Uterus (tissue), 4 donors: ENCODE data around the gene CIP2A. TPM values are rescaled to one million over a fixed set of nuclear protein-coding genes. Genes with fewer than 3 reads are reported as not detected.
"Not testable (repeated sequence)": the region's sequence is repeated elsewhere in the genome, so short reads cannot be mapped to it uniquely, and the experiment has no call there.

Experiments used
- DNase-seq, 2 donors: peaks; one replicate each; pipeline ENCODE4 v3.0.0-alpha.2; 2019 to 2020
- H3K27ac ChIP-seq, 2 donors: fragments of 200-600 bp; sonication (generic); 1 replicate in 1 of 2; 2 replicates in 1 of 2; pipeline ENCODE4 v1.5.1; 2016 to 2018
- H3K27me3 ChIP-seq, 2 donors: fragments of 200-600 bp; sonication (generic); one replicate each; pipeline ENCODE4 v1.5.1; 2018 to 2019; ENCODE audit warnings: control low read depth in 1 of 2
- H3K36me3 ChIP-seq, 2 donors: fragments of 200-600 bp; sonication (generic); one replicate each; pipeline ENCODE4 v1.5.1; 2019; ENCODE audit warnings: control low read depth in 1 of 2
- H3K4me1 ChIP-seq, 2 donors: fragments of 200-600 bp; sonication (generic); one replicate each; pipeline ENCODE4 v1.5.1; 2018 to 2019; ENCODE audit warnings: control low read depth in 1 of 2
- H3K4me3 ChIP-seq, 2 donors: fragments of 200-600 bp; sonication (generic); 1 replicate in 1 of 2; 2 replicates in 1 of 2; pipeline ENCODE4 v1.5.1; 2018 to 2019; ENCODE audit warnings: mild to moderate bottlenecking in 1 of 2
- H3K9me3 ChIP-seq, 2 donors: fragments of 200-600 bp; sonication (generic); one replicate each; pipeline ENCODE4 v1.5.1; 2019; ENCODE audit warnings: control low read depth in 1 of 2
- CTCF ChIP-seq, 4 experiments: fragments of 200-600 bp in 2 of 4; fragments of 450-650 bp in 2 of 4; sonication (generic) in 2 of 4; IDR thresholded peaks; one replicate each; pipeline ENCODE4 v1.5.1; 2016 to 2019; ENCODE audit warnings: antibody characterized with exemption in 4 of 4, mild to moderate bottlenecking in 2 of 4, moderate library complexity in 1 of 4
- POLR2A ChIP-seq, 2 donors: fragments of 450-650 bp; IDR thresholded peaks; one replicate each; pipeline ENCODE4 v1.6.1; 2016; ENCODE audit warnings: antibody characterized with exemption in 2 of 2, mild to moderate bottlenecking in 1 of 2, moderate library complexity in 1 of 2
- intact Hi-C: fragments of 100-400 bp; cut with DNase I; formaldehyde crosslinking; loops from one replicate; pipeline ENCODE4 v1.15.1; 2023; ENCODE audit warnings: low total_unique reads
- total RNA-seq, 4 donors: library from RNA; depleted of rRNA in 3 of 4; stranded (reverse); fragments of >200 nt in 3 of 4; gene quantifications; one replicate each; pipeline versions ENCODE4 v1.1.0 to v1.2.4, GENCODE V29; 2014 to 2023
- donor health status: DM: yes; HTN: yes; CAD: no.

The CIP2A gene
- total RNA-seq: 10 to 100 TPM in 1 of 4 donors, 1 to 10 TPM in 2, not detected in 1; 3.3 to 31.5 (median 8.2) TPM

DNA sequence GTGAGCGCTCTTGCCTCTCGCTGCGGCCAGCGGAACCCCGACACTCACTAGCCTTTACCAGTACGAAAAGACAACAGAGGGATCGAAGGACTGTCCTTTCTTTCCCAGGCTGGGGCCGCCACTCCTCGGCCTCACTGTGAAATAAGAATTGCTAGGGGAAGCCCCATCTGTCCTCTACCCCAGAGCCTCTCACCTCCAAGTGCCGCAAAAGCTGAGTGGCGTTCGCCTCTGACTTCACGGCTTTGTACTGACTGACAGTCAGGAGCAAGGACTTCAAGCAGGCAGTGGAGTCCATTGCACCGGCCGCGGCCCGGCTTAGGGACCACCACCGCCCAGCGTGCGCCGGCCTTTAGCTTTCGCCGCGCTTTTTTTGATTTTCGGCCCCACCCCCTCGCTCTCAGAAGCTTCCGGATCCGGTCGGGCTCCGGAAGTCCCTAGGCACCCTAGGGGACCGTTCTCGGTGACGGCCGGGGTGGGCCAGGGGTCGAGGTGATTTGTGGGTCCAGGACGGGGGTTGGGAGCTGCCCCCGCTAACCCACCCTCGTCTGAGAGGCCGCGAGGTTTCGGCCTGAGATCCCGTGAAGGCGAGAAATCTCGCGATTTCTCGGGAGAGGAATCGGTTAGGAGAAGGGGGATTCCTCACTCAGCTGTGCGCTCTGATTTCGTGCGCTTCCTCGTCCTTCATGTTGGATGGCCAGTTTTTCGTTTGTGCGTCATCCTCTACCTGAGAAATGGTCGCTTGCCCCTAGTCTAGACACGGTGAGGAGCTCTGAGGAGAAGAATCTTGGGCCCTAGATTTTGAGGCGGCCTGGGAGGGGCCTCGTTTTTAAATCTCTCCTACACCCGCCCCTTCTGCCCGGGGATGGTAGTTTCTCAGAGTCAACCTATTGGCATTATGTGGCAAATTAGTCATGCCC, at the start of gene CIP2A, which contains the start of gene DZIP3:
Gene CIP2A, minus strand, starts transcription at position 358 of the 917 bp plus-strand sequence. Its CDS starts 63 bp downstream, at position 295.
Gene DZIP3, plus strand, starts transcription at position 642 of the 917 bp plus-strand sequence. CDS start 15,685 bp downstream, outside the sequence.
- H3K27me3 ChIP-seq: no peaks in the 10 kb centered on the region
- H3K4me1 ChIP-seq: peaks cover 4 to 9% of the 10 kb centered on the region in 2 donors
- peak; percentile 34 to 62 for TF ChIP-seq POLR2A (IDR thresholded peaks at IDR 0.05)
- no peak for TF ChIP-seq CTCF (IDR thresholded peaks at IDR 0.05)
- H3K4me3 ChIP-seq: peak within 1 kb of the TSS; percentile 81 to 82
- no peaks in the 10 kb centered on the region for H3K36me3 ChIP-seq
- H3K27ac ChIP-seq: peak within 1 kb of the TSS; percentile 97
- intact Hi-C loops: no loop called here
- peak; percentile 81 to 88 for DNase-seq
- H3K9me3 ChIP-seq: no peaks in the 10 kb centered on the region

DNA sequence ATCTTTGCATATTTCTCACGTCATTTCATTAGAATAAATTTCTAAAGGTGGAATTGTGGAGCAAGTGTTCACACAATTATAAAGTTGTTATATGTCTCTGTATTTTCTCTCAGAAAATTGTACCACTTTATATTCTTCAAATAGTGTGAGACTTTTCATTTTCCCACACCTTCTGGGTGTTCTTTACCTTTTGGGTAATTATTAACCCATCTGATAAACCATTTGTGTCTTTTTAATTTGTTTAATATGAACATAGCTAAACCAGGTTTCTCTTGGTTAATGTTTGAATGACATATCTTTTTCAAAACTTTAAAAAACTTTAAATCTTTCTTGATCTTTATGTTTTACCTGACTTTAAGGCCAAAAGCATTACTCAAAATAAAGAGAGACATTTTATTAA, 40.7 kb upstream of the CIP2A start:
- TF ChIP-seq CTCF (IDR thresholded peaks at IDR 0.05): no peak
- no peak for TF ChIP-seq POLR2A (IDR thresholded peaks at IDR 0.05)
- H3K4me3 ChIP-seq: no peak overlapping the region
- H3K9me3 ChIP-seq: no peaks in the 10 kb centered on the region
- no peak for DNase-seq
- H3K4me1 ChIP-seq: no peaks in the 10 kb centered on the region
- no peaks in the 10 kb centered on the region for H3K36me3 ChIP-seq
- no peak overlapping the region for H3K27ac ChIP-seq
- intact Hi-C loops: no loop called here
- H3K27me3 ChIP-seq: no peaks in the 10 kb centered on the region

DNA sequence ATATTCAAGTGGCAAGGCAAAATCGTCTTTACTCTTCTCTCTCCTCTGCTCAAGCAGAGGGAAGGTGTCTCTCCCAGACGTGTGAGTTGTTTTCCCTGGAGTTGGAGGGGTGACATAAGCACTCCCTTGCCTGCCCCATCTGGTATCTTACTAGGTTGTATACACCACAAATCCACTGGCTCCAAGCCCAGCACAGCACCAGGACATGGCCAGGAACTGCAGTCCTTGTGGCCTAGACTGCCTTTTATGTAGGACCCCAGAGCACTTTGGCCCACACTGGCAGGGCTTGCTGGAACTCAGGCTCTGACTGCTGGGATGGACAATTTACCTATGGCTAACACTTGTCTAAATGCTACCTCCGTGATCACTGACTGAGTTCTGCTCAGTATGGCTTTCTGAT, 34.3 kb upstream of the CIP2A start:
- Histone ChIP-seq H3K9me3 (no peaks in the 10 kb centered on the region), H3K4me1 (no peaks in the 10 kb centered on the region), H3K27me3 (no peaks in the 10 kb centered on the region), H3K27ac (no peak overlapping the region), H3K4me3 (no peak overlapping the region), H3K36me3 (no peaks in the 10 kb centered on the region)
- no peak for DNase-seq
- TF ChIP-seq POLR2A (IDR thresholded peaks at IDR 0.05) (no peak), CTCF (IDR thresholded peaks at IDR 0.05) (no peak)
- intact Hi-C loops: no loop called here

GRCh38 chr3:108620250-108620649, 31.0 kb upstream of the CIP2A start:
- TF ChIP-seq POLR2A (IDR thresholded peaks at IDR 0.05) (no peak), CTCF (IDR thresholded peaks at IDR 0.05) (no peak)
- DNase-seq: no peak
- Histone ChIP-seq H3K27ac (no peak overlapping the region), H3K4me3 (no peak overlapping the region), H3K9me3 (no peaks in the 10 kb centered on the region), H3K27me3 (no peaks in the 10 kb centered on the region), H3K4me1 (no peaks in the 10 kb centered on the region), H3K36me3 (no peaks in the 10 kb centered on the region)
- intact Hi-C loops: no loop called here

GRCh38 chr3:108616090-108616489, 26.9 kb upstream of the CIP2A start:
- H3K9me3 ChIP-seq, H3K4me1 ChIP-seq, DNase-seq, H3K36me3 ChIP-seq, intact Hi-C loops, H3K27me3 ChIP-seq, H3K4me3 ChIP-seq, H3K27ac ChIP-seq: not testable (repeated sequence)
